ENCODE measurements around the gene USP36.
A peak's percentile ranks its signal among the peaks of the same experiment; 100 is the strongest.

The USP36 gene

DNA sequence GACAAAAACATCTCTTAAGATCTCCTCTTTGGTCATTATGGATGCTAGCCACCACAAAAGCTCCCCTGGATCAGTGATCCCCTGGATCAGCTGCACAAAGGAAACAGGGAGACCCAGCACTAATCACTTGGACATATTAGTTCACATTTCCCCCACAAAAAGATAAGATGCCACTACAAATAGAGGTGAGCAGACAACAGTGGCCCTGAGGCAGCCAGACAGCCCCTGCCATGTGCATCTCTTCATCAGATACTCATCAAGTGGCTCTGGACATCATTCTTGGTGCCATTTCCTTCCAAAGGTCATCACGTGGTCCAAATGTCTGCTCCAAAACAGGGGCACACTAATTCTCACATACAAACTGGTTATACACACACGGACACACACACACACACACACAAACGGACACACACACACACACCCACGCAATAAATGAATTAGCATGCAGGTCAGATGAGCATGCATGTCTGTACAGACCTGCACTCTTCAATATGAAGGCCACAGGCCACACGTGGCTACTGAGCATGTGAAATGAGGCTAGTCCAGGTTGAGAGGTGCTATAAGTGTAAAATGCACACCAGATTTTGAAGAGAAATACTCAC lies 4.1 kb downstream of the USP36 start:
- no peak for DNase-seq

DNA sequence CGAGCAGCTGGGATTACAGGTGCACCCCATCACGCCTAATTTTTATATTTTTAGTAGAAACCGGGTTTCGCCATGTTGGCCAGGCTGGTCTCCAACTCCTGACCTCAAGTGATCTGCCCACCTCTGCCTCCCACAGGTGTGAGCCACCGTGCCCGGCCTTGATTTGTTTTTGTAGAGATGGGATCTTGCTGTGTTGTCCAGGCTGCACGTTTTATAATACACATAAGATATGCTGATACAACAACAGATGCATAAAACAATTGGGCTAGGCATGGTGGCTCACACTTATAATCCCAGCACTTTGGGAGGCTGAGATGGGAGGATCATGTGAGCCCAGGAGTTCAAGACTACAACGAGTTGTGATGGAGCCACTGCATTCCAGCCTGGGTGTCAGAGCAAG lies 6.0 kb downstream of the USP36 start:
- no peak for DNase-seq

DNA sequence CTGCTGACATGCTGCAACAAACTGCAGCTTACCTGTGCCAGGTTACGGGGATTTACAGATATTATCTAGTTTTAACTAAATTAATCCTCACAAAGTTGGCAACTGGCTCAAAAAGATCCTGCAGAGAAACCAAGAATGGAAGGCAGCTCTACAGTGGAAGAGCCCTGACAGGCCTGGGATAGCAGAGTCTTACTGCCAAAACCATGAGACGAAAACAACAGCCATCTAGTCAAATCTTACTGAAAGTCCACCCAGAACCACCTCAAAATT lies 8.1 kb downstream of the USP36 start:
- no peak for DNase-seq

DNA sequence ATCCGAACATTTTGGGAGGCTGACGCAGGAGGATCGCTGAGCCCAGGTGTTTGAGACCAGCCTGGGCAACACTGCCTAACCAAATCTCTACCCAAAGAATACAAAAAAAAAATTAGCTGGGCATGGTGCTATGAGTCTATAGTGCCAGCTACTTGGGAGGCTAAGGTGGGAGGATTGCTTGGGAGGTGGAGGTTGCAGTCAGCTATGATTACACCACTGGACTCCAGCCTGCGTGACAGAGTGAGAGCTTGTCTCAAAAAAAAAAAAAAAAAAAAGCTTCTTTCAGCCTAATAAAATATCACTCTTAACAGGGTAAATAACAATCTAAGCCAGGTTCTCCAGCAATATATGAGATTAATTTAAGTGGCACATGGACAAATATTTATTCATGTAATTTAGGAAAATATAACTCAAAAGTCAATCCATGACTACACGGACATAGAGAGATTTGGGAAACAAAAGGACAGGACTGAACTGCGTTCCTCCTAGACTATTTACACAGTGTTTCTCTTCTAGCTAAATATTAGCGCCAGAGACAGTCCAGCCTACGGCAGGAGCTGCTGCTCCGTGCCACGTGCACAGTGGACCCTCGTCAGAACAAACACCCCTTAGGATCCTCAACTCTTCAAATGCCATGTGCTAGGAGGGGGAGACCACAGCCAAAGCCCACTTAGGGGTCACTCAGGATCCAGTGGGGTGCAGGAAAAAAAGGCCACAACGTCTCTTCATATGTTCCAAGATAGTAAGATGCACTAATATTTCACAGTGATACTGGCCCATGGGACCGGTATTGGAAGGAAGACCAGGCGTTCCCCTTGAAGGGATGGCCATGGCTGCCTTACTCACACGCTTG lies 8.7 kb downstream of the USP36 start:
- DNase-seq = no peak

DNA sequence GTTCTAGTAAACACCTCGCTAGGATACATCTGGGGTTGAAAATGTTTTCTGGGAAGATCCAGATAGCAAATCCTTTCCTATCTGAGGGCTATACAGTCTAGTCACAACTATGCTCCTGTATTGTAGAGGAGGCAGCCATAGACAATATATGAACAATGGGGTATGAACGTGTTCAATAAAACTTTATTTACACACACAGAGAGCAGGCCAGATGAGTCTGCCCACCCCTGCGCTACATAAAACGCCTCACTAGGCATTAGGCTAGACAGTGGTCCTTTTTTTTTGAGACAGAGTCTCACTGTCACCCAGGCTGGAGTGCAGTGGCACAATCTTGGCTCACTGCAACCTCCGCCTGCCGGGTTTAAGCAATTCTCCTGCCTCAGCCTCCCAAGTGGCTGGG lies 11.1 kb downstream of the USP36 start:
- DNase-seq = no peak

DNA sequence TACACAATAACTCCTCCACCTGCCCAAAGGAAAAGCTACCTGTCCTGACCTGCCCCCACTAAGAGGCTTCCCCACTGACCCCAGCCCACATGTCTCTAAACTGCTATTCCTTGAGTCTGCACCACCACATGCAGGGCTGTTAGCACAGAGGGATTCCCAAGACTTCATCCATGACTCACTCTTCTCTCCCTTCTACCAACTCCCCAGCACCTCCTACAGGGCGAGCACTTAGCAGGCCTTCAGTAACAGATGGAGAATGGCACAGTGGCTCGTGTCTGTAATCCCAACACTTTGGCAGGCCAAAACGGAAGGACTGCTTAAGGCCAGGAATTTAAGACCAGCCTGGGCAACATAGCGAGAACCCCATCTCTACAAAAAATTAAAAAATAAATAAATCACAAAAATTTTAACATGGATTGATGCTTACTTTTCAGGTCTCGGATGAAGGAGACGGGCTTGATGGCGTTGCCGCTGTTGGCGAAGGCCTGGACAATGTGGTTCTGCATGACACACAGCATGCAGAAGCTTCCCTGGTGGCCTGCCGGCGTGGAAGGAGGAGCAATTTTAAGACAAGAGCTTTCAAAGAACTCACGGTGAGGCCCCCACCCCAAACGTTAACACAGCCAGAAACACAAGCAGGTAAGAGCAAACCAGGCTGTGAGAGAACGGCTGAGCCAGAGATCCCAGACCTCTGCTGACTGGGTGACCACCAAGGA lies 12.0 kb downstream of the USP36 start:
- peak; percentile 43 for DNase-seq

DNA sequence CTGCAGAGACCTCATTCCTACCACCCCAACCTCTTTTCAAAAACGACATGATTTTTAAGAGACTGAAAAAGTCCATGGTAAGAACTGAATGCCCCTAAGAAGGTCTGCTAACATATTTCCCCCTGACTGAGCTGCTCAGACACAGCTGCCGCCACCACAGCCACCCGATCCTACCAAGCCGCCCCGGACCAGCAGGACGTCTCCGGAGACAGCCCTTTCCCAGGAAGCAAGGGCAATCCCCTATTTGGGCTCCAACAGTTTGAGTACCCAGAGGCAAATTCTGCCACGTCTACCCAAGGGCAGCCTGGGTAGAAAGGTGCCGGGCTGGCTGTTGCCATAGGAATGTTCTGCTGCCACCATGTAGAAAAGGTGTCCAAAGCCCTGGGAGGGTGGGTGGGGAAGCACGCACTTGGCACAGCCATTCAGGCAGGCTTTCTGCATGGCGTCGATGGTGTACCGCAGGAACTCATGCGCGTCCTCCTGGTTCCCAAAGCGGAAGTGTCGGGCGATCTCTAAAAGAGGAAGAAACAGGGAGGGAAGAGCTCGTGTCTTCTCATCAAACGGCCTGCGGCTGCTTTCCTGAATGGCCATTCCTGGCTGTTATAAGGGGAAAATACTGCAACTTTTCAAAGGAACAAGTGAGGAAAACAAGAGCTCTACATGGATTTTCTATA lies 13.6 kb downstream of the USP36 start:
- no peak for DNase-seq

DNA sequence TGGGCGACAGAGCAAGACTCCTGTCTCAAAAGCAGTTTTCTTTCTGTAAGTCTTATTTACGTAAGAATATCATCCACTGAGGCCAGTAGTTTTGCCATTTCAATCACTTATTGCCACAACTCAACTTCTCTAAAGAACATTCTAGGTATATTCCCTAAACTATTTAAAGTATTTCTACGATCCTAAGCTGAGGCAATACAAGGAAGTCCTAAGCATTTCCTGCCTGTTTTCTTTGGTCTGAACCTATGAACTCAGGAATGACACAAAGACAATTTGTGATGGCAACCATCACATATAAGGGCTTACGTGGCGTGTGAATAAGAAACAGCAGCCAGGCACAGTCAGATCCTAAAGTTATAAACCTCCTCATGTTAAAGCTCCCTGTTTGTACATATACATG lies 14.2 kb downstream of the USP36 start:
- no peak for DNase-seq

DNA sequence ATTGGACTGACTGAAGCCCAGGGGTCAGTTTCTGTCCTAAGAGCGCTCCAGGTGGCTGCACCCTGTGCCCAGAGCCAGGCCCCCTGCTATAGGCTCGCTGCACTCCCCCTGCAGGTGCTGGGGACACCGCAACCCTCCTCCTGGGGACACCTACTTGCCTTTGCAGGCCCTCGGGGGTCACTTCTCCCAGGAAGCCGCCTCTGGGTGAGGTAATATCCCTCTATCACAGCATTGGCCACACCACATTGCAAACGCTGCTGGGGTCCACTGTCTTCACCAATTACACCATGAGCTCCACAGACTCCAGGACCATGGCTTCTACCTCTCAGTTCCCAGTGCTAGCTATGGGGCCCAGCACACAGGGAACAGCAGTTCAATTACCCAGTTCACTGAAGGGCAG lies 14.9 kb downstream of the USP36 start:
- DNase-seq = no peak

DNA sequence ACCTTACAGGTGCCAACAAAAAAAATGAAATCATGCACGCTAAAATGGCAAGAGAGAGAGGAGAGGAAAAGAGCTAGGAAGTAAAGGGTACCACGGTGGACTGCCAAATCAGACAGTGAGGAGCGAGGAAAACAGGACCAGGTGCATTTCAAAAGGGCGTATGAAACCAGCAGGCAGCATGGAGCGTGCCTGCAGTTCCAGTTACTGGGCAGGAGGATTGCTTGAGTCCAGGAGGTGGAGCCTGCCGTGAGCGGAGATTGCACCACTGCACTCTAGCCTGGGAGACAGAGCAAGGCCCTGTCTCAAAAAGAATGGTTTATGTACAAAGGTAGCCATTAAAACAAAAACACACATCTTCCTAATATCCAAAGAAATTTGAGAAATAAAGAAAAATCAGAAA lies 16.4 kb downstream of the USP36 start:
- no peak for DNase-seq

DNA sequence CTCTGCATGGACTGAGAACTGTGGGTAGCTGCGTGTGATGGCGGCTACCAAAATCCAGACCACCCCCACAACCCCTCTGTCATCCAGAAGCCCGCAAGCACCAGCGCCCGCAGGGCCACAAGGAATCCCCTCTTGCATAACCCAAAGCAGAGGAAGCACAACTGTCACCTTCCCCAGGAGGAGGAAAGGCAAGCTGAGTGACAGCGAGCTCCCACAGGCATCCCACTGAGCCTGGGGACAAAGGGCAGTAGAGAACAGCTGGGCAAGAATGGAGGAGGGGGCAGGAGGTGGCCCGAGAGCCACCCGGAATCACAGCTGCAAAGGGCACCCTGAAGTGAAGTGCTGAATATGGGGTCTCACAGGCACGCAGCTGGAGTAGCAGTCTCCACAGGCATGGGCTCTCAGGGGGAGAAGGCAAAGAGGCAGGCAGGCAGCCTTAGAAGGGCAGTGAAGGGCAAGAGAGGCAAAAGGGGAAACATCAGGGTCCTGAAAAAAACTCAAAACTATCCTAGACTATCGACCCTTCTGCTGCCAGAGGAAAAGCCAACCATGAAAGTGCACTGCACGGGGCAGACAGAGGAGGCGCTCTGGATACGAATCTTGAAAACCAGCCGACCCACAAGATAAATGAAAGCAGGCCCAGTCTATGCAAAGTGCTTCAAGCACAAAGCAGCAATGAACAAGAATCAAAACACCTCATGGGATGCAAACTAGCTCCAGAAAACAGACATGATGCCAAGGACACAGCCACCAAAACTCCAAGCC lies 17.1 kb downstream of the USP36 start:
- DNase-seq = no peak

DNA sequence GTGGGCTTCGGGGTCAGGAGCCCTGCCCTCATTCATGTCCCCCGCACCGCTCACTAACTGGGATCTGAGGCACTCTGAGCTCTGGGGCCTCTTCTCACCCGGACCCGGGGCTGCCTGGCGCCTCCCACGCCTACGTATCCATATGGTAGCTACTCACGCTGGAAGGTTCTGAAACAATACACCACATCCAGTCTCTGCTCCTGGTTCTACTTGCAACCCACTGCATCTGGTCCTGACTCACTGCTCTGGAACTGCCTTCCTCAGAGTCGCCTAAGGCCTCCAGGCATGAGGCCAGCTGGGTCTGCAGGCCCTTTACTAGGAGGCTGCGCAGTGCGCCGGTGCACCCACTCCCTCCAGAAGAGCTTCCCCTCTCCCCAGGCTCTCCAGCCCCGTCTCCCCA lies 18.1 kb downstream of the USP36 start:
- peak; percentile 87 for DNase-seq

DNA sequence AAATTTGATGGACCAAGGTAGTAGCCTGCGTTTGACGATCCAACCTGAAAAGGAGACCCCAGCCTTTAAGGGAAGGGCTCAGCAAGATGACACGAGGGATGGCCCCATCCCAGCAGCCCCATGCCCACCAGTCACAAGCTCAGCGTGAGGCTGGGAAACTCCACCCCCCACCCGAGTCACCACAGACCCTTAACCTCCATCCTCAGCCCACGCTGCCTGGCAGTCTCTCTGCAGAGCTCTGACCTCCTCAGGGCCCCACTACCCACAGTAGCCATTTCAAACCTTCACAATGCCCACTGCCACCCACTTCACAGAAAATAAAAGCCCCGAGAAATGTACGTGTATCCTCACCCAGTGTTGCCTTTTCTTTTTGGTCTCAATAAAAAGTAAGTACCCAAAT lies 18.7 kb downstream of the USP36 start:
- DNase-seq = no peak

DNA sequence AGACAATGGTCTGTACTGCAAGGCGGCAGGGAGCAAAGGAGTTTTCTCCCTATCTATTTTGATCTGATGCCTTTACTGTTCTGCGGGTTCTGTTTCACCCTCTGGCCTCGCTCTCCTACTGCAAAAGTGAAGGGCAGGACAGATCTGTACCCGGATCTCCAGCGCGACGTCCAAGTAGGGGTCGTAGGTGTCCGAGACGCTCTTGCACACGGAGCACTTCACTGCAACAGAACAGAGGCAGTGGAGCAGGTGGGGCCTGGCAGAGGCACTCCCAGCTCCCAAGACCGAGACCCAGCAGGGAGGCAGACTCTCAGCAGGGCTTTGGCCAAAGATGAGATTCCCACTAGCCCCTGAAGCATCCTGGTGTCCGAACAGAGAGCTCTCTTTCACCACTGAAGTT lies 19.8 kb downstream of the USP36 start:
- DNase-seq = no peak

DNA sequence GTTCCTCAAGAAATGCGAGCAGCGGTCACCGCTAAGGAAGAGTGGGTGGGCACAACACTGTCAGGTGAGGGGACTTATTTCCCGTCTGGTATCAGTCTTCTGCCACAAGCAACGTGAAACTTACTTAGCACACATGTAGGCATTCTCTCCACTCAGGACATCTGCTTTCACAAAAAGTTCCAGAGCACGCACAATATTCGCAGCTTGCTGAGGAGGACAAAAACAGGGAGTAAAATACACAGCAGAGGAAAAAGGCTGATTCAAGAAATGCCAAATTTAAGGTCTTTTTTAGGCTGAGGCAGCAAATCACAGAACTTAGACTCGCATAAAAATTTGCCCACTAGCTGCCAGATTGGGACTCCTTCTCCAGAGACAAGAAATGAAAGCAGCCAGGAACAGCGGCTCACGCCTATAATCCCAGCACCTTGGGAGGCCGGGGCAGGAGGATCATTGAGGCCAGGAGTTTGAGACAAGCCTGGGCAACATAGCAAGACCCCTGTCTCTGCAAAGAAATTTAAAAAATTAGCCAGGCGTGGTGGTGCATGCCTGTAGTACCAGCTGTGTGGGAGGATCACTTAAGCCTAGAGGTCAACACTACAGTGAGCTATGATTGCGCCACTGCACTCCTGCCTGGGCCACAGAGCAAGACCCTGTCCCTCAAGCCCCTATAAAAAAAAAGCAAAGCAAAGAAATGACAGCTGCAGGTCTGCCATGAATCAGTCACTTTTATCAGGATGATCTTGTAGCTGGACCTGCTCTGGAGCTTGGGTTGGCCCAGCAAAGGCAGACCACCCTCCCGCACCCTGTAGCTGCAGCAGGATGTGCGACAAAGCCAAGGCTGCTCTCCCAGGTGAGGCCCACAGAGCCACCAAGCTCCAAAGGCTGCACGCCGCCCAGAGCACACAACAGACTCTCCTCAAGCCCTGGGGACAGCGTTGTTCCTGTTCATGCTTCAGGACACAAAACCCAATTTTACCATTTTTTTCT lies 20.5 kb downstream of the USP36 start:
- no peak for DNase-seq

DNA sequence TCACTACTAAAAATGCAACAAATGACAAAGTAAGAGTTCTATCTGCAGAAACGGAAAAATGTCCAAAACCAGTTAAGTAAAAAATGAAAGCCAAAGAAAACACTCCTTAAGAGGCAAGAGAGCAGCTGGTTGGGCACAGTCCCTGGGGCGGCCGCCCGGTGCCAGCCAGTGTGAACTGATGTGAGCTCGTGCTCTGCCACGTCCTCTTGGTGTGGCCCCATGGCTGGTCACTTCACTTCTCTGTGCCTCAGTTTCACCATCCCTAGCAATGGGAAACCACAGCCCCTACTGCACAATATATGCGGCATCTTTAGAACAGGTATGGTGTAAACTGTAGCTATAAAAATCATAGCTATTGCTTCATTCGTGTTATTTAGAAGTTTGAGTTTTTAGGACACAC lies 21.2 kb downstream of the USP36 start:
- DNase-seq = no peak

DNA sequence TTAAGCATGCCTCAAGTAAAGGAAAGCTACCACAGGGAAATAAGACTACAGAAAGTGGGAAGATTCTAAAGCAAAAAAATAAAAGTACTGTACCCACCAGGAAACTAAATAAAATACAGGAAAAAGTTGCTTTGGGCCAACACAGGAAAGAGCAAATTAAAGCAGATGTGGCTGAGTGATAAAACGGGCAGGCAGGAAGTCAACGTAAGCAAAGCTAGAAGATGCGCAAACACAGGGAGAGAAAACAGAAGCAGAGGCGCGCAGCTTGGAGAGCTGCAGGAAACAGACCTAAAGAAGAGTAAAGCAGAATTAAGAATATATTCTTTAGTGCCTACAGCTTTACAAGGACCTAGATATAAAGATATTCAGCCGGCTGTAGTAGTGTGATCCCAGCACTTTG lies 21.7 kb downstream of the USP36 start:
- DNase-seq = no peak

DNA sequence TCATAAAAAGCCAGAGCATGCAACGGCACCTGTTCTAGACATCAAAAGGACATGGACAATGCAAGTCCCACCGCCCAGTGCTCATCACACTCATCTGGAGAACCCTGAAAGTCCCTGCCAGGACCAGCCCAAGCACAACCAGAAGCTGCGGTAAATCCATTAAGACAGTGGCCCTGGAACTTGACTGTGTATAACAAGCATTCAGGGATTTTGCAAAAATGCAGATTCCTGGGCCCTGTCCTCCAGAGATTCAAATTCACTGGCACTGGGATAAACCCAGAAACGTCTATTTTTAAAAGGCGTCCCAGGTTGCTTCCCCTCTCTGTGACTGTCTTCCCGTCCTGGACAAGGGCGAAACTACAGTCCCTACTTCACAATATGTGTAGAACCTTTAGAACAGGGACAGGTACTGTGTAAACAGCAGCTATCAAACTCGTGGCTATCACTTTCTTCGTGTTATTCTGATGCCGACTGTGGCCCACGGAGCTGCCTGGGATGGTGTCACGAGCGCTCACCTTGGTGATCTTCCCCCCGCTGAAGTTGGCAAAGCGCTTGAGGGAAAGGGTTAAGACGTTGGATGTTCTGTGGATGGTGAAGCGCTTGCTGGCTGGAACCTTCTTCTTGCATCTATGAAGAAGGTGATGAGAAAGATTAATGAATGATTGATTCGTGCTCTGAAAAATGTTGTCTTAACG lies 22.3 kb downstream of the USP36 start:
- no peak for DNase-seq

DNA sequence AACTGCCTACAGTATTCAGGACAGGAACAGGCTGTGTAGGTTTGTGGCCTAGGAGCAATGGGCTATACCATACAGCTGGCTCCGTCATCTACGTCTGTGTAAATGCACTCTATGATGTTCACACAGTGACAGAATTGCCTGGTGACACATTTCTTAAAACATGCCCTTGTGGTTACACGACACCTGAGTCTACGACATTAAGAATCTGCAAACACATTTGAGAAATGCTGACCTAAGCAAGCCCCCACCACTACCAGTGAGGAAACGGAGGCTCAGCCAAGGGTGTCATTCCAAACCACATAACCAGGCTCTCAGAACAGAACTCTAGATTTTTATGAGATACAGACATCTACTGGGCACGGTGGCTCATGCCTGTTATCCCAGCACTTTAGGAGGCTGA lies 23.5 kb downstream of the USP36 start:
- no peak for DNase-seq

DNA sequence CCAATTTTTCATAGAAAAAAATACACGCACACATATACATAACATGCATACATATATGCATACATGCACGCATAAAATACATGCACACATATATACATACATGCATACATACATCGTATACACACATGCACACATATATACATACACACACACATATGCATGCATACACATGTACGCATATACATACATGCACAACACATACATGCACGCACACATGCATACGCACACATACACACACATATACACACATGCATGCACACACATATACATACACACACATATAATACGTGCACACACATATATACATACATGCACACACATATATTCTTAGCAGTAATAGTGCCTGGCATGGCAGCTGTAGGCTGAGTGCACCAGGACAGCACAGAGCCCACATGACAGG lies 24.9 kb downstream of the USP36 start:
- DNase-seq = no peak

DNA sequence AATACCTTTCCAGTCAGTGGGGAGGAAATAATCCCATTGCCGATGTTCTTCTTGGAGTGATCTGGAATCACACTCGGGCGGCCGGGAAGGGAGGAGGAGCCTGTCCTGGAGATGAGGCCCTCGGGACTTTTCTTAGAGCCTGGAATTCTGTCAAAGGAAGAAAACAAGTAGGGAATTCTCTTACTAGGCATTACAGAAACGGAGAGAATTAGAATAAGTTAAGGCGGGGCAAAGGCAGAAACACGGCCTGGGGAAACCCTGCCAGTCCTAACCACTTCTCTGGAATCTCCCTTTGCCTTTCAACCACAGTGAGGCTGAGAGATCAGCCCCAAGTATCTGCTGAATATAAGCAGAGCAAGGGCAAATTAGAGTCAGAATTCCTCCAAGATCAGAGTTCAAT lies 27.8 kb downstream of the USP36 start:
- no peak for DNase-seq

All from fibroblast of skin of abdomen (primary cell).